HG03558 (cell line): ENCODE results near the gene CPM.

ENCODE experiments used
- ATAC-seq: cut with Tn5 transposase; IDR thresholded peaks from one replicate; pipeline ENCODE4 v1.9.1; 2021; ENCODE audit warnings: moderate number of reproducible peaks; ENCODE audit not compliant: unreplicated experiment; ENCODE audit errors: extremely low read depth

The CPM gene

GRCh38 chr12:68910128-68910527 lies 22.8 kb downstream of the CPM start:
- ATAC-seq, result no peak

- ATAC-seq, result no peak
Observed at GRCh38 chr12:68908076-68908475, 24.9 kb downstream of the CPM start.

- no peak for ATAC-seq
Observed at GRCh38 chr12:68905733-68906132, 27.2 kb downstream of the CPM start.

DNA sequence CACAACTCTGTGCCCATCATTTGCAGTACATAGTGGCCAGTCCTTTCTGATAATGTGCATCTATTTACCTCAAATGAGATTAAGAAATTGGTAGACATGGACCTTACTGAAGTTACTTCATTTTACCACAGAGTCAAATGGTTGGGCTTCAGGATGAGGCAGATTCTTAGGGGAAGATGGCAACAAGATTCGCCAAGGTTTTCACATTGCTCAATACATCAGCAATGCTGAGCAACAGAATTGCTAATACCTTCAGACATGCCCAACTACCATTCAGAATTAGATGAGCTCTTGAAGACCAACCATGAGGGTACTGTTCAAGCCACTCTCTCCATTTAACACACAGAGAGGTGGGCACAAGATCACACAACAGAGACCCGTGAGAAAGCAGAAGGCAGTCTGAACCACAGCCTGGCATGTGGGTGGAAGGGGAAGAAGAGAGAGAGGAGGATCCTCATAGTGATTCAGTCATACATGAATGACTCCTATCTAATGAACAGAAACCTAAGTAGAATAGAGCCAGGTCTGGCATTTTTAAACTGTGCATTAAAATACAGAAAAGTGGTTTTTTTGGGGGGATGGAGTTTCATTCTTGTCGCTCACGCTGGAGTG lies 28.5 kb downstream of the CPM start:
- ATAC-seq, result no peak

GRCh38 chr12:68903511-68903910 lies 29.5 kb downstream of the CPM start:
- ATAC-seq, result no peak

DNA sequence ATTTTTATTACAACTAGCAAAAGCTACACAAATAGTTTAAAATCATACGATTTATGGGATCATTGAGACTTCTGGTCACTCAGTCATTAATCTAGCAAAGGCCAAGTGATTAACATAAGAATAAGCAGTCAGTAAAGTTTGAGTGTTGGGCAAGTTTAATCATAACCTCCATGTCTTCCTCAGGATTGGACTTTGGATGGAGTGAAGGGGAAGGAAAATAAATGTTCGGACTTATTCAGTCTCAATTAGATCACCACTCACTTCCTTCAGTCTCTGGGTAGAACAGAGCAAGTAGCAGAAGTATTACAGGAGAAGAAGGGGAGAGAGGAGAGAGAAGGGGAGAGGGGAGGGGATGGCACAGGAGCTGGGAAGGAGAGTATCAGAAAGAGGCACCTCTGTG lies 31.4 kb downstream of the CPM start:
- no peak for ATAC-seq

GRCh38 chr12:68901145-68901544 lies 31.8 kb downstream of the CPM start:
- ATAC-seq, result no peak

GRCh38 chr12:68900241-68900640 lies 32.7 kb downstream of the CPM start:
- ATAC-seq, result no peak

DNA sequence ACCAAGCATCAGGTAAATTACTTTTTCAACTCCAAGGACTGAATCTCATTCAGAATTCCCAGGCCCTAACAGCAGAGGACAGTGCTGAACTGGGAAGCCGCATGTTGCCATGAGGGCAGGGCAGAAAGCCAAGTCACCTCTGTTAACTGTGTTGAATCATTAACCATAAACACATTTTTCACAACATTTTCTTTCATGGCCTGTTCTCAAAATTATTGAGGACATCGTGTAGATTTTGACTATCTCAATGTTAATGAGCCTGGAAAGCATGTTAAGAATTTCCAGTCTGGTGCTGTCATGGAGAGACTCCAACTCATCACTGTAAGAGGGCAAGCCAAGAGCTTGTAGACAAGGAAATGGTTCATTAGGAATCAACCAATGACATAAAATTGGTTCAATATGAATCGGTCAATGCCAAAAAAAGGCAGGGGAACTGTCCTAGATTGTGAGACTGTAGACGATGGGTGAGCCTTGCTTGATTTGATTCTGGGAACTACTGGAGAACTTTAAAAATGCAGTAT lies 33.7 kb downstream of the CPM start:
- ATAC-seq, result no peak

DNA sequence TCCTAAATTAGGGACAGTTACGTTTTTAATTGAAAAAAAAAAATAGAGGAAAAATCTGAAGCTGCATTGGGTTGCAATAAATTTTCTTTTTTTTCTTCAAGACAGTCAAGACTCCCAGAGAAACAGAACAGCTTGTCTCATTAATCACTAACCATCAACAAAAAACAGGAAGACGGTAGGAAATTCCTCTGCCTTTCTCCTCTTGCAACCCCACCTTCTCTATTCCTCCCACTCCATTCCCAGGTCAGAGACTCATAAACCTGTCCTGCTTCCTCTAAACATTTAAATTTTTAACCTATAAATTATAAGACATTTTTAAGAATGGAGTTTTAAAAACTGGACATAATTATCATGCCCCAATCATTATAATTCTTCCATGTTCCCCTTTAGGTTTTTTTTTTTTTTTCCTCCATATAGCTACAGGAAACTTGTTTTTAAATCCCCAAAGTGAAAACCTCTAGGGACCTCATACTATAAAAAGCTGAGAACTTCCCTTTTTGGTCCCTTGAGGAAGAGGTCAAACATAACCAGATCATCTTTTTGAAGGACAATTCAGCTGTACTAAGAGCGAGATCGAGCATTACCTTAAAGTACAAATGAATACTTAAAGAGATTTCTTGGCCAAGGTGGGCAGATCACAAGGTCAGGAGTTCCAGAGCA lies 36.0 kb downstream of the CPM start:
- no peak for ATAC-seq

DNA sequence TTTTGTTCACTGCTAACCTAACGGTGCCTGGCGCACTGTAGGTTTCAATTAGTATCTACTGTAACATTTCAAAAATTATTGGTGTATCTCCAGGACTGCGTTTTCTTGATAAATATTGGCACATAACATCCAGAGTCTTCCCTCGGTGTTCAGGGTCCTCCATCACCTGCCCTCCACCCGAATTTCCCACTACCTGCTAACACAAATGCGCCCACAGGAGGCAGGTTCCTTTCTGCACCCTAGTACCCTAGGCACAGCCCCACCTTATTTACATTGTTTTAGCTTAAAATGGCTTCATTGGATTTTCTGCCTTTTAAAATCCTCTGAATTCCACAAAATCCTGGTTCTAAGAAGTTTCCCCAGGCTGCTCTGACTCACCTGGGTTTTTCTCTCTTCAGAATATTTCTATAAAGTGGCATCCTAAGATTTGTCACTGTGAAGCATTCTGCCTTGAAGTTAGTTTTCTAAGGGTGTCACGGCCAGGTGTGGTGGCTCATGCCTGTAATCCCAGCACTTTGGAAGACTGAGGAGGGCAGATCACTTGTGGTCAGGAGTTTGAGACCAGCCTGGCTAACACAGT lies 38.6 kb downstream of the CPM start:
- no peak for ATAC-seq

- no peak for ATAC-seq
Observed at GRCh38 chr12:68893741-68894140, 39.2 kb downstream of the CPM start.

DNA sequence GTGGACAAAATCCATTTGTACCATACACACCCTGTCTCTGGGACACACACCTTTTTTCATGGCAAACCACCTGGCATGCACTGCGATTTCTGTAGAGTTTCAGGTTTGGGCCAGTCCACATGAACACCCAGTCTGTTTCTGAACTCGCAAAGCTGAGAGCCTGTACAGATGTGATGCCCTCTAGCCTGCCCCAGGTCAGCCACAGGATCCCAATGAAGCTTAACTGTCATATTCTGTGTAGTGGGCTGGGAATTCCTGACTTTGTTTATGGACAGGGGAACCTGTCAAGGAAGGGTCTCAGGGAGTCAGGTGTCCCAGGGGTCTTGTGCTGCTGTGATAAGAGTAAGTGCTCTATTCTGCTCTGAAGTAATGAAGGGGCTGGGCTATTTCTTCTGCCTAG lies 39.8 kb downstream of the CPM start:
- no peak for ATAC-seq

DNA sequence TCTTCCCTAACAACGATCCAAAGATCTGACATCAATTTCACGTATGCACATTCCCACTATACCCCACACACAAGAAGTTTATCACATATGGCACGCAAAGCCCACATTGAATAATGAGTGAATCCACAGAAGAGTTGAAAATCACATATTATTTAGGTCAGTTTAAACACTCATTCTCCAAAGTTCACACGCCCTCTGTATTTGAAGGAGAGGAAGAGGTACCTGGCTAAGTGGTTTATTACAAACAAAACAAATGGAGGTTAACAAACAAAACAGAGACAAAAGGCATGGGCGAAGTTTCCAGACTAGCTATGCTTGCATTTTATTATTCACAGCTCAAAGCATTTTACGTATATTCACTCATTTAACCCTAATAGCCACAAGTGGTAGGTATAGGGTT lies 41.8 kb downstream of the CPM start:
- no peak for ATAC-seq

DNA sequence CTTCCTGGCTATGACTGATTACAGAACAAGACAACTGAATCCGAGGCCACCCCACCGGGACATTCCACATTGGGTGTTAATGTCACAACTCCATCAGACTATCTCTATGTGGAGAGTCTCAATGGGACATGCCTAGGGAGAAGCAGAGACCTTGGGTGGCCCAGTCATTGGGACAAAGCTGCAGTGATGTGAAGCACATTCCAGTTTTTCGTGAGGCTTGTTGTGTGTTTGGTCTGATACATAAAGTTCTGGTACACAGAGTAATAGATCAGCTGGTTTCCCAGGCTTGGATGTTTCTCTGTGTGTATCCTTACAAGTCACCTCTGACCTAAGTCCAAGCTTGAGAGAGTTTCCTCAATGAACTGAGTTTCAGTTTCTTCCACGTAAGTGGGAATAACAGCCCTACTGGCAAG lies 42.3 kb downstream of the CPM start:
- no peak for ATAC-seq

DNA sequence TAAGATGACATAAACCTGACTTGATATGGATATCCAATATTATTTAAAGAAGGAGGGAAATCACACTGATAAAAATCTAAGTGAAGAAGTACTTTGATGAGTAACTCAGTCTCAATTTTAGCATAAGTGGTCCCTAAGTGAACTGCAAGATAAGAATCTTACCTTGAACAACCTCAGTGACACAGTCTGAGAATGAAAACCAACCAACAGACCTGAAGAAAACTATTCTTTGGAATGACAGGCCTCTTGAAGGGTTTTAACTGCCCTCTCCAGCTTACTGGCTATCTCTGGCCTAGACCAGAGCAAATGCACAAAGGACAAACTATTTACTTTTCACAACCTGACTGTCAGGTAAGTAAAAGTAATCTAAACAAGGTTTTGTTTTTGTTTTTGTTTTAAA lies 44.7 kb downstream of the CPM start:
- no peak for ATAC-seq

- ATAC-seq, result no peak
Observed at GRCh38 chr12:68887641-68888040, 45.3 kb downstream of the CPM start.

DNA sequence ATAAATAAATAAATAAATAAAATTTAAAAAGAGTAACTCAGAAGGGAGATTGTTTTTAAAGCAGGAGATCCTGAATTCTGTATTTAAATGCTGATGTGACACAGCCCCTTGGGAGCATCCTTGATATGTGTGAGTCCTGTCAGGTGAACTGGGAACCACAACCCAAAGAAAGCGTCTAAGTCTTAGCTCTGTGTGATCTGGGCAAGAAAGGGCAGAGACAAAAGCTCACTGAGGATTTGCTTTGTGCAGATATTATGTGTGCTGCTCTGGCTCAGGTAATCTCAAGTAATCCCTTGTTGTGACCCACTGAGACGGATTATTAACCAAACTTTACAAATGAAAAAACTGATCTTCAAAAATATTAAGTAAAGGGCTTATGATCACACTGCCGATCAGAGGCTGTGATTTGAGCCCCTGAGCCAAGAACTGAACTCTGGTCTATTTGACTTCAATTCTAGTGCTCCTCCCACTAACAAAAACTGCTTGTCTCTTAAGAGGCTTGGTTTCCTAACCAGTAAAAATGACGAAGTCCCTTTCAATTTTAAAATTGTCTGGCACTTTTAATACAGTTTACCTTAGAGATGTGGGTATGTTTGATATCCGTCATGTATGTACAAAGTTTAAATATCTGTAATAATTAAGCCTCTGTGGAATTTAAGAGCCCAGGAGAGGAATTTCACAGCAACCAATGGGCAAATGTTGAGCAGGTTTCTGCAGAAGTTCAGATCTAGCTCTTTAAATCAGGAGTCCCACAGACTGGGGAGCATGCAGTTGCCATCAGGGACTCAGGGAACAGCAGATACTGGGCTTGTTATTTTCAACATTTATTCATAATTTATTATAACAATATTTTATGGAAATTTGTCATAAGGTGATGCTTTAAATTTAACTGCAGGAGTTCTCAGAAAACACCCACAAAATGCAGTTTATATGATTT lies 46.1 kb downstream of the CPM start:
- no peak for ATAC-seq

GRCh38 chr12:68885381-68885780 lies 47.6 kb downstream of the CPM start:
- ATAC-seq, result no peak

DNA sequence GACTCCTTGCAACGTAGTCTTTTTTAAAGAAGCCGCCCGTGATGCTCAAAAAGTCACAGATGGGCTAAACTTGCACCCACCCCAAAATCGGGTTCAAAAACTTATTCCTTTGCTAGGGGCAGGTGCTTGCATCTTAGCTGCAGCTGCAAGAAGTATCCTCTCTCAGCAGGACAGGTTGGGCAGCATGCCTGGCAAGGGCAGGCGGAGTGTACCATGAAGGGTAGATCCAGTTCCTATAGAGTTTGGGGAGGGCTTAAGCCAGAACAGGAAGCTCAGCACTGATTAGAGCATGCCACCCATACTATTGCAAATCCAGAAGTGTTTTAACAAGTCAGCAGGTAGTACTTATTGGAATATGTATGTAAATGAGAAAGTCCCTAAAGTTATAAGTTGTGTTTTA lies 48.7 kb downstream of the CPM start:
- no peak for ATAC-seq

- ATAC-seq, result no peak
Observed at GRCh38 chr12:68883151-68883550, 49.8 kb downstream of the CPM start.
